HCT116 (cell line): Measurements from ENCODE around the gene CACNA1S. TPM values are rescaled to one million over a fixed set of nuclear protein-coding genes. Genes with fewer than 3 reads are reported as not detected.

Experiments
- ATAC-seq: fragments of 200-7000 bp; cut with Tn5 transposase; 2 replicates; pipeline ENCODE4 v1.9.1; 2020; ENCODE audit warnings: mild to moderate bottlenecking, moderate library complexity
- BruUV-seq: library from RNA; stranded (reverse); fragments of 400-500 nt; replicated peaks from 2 replicates; lab custom pipeline; 2021; lab: Mats Ljungman, UMichigan
- CTCF ChIA-PET: fragments of 300-600 bp; sonication (Branson Sonifier 250); formaldehyde crosslinking; loops from one replicate; lab custom pipeline; 2021; ENCODE audit warnings: antibody characterized with exemption; lab: Charles Lee
- POLR2A ChIA-PET: fragments of 300-600, 350-600 bp; sonication (Branson Sonifier 250); formaldehyde crosslinking; loops from one replicate; lab custom pipeline; 2021; ENCODE audit warnings: antibody characterized with exemption; lab: Charles Lee
- RAD21 ChIA-PET, 2 experiments: fragments of 300-600 bp; sonication (Branson Sonifier 250); formaldehyde crosslinking; loops; one replicate each; lab custom pipeline; 2023; ENCODE audit warnings: low total read pairs in 2 of 2; ENCODE audit not compliant: uncharacterized antibody in 2 of 2, unreplicated experiment in 2 of 2, low non-redundant PET in 1 of 2; lab: Charles Lee
- DNase-seq: peaks from one replicate; pipeline ENCODE4 v3.0.0-alpha.2; 2010; ENCODE audit warnings: low read depth, low spot score
- H2AFZ ChIP-seq: fragments of 200-600 bp; shearing (Covaris generic), sonication (generic); 2 replicates; pipeline ENCODE4 v1.6.1; 2017; ENCODE audit warnings: low read depth, mixed run types, mixed read lengths, antibody characterized with exemption, low read length; ENCODE audit not compliant: poor library complexity, severe bottlenecking
- H3K27ac ChIP-seq: 2 replicates; pipeline ENCODE4 v1.5.1; 2012; ENCODE audit warnings: low read depth, low read length
- H3K27me3 ChIP-seq: fragments of 200-600 bp; sonication (generic); 2 replicates; pipeline ENCODE4 v1.6.1; 2016; ENCODE audit warnings: mixed run types, low read length, mixed read lengths; ENCODE audit not compliant: insufficient read depth
- H3K36me3 ChIP-seq, 2 experiments: fragments of 200-500 bp in 1 of 2; fragments of 200-600 bp in 1 of 2; sonication (Bioruptor generic) in 1 of 2; sonication (generic) in 1 of 2; 2 replicates each; pipeline versions ENCODE4 v1.5.1 to v1.6.1; 2014 to 2016; ENCODE audit warnings: low read length in 2 of 2, inconsistent platforms in 1 of 2, mixed read lengths in 1 of 2, mixed run types in 1 of 2; ENCODE audit not compliant: insufficient read depth in 2 of 2, control insufficient read depth in 1 of 2
- H3K4me1 ChIP-seq, 2 experiments: fragments of 200-600 bp in 1 of 2; sonication (generic) in 1 of 2; 2 replicates each; pipeline versions ENCODE4 v1.5.1 to v1.6.1; 2012 to 2017; ENCODE audit warnings: low read length in 2 of 2, inconsistent platforms in 1 of 2, mild to moderate bottlenecking in 1 of 2, mixed read lengths in 1 of 2, mixed run types in 1 of 2, moderate library complexity in 1 of 2; ENCODE audit not compliant: insufficient read depth in 2 of 2, control insufficient read depth in 1 of 2
- H3K4me2 ChIP-seq: fragments of 200-600 bp; sonication (generic); 2 replicates; pipeline ENCODE4 v1.6.1; 2017; ENCODE audit warnings: mixed run types, low read length, mixed read lengths
- H3K4me3 ChIP-seq, 2 experiments: fragments of 200-600 bp in 1 of 2; sonication (generic) in 1 of 2; replicated peaks in 1 of 2; 2 replicates each; pipeline ENCODE4 v1.5.1; 2011 to 2016; ENCODE audit warnings: low read length in 2 of 2, control low read depth in 1 of 2, low read depth in 1 of 2, mild to moderate bottlenecking in 1 of 2, mixed read lengths in 1 of 2, mixed run types in 1 of 2
- H3K79me2 ChIP-seq: fragments of 200-600 bp; sonication (generic); 2 replicates; pipeline ENCODE4 v1.6.1; 2017; ENCODE audit warnings: mild to moderate bottlenecking, mixed run types, low read length, moderate library complexity, mixed read lengths; ENCODE audit not compliant: insufficient read depth
- H3K9ac ChIP-seq: fragments of 200-600 bp; sonication (generic); 2 replicates; pipeline ENCODE4 v1.6.1; 2016; ENCODE audit warnings: low read length, mixed read lengths
- H3K9me2 ChIP-seq: fragments of 200-600 bp; sonication (generic), shearing (Covaris generic); 2 replicates; pipeline ENCODE4 v1.6.1; 2017; ENCODE audit warnings: mixed run types, mild to moderate bottlenecking, moderate library complexity; ENCODE audit not compliant: insufficient read depth
- H3K9me3 ChIP-seq, 2 experiments: fragments of 200-500 bp in 1 of 2; fragments of 200-600 bp in 1 of 2; sonication (Bioruptor generic) in 1 of 2; sonication (generic) in 1 of 2; 2 replicates each; pipeline ENCODE4 v1.6.1; 2014 to 2017; ENCODE audit warnings: low read length in 2 of 2, mixed read lengths in 2 of 2, inconsistent platforms in 1 of 2, low read depth in 1 of 2, mild to moderate bottlenecking in 1 of 2, mixed run types in 1 of 2, moderate library complexity in 1 of 2; ENCODE audit not compliant: control insufficient read depth in 1 of 2, insufficient read depth in 1 of 2
- H4K20me1 ChIP-seq: fragments of 200-600 bp; sonication (generic), shearing (Covaris generic); 2 replicates; pipeline ENCODE4 v1.6.1; 2017; ENCODE audit warnings: mixed run types, mild to moderate bottlenecking, moderate library complexity; ENCODE audit not compliant: insufficient read depth
- ATF3 ChIP-seq: IDR thresholded peaks from 2 replicates; pipeline ENCODE4 v1.6.1; 2012
- CBX3 ChIP-seq: IDR thresholded peaks from 2 replicates; pipeline ENCODE4 v1.6.1; 2012; ENCODE audit warnings: low read depth
- CTCF ChIP-seq, 3 experiments: fragments of 200-600 bp in 1 of 3; sonication (generic) in 1 of 3; IDR thresholded peaks in 2 of 3; conservative IDR thresholded peaks in 1 of 3; 2 replicates each; pipeline ENCODE4 v1.5.1; 2012 to 2017; ENCODE audit warnings: low read depth in 2 of 3, low read length in 2 of 3, antibody characterized with exemption in 1 of 3, borderline replicate concordance in 1 of 3, control low read depth in 1 of 3, mild to moderate bottlenecking in 1 of 3, mixed read lengths in 1 of 3, mixed run types in 1 of 3, moderate library complexity in 1 of 3; ENCODE audit not compliant: insufficient read depth in 1 of 3
- EGR1 ChIP-seq: IDR thresholded peaks from 2 replicates; pipeline ENCODE4 v1.6.1; 2012; ENCODE audit warnings: low read depth
- EZH2 ChIP-seq: fragments of 200-600 bp; sonication (generic); IDR thresholded peaks from 2 replicates; pipeline ENCODE4 v1.6.1; 2017; ENCODE audit warnings: antibody characterized with exemption, mixed run types
- EZH2phosphoT487 ChIP-seq: fragments of 200-600 bp; IDR thresholded peaks from 2 replicates; pipeline ENCODE4 v1.6.1; 2018; ENCODE audit warnings: antibody characterized with exemption, borderline replicate concordance
- MAX ChIP-seq: IDR thresholded peaks from 2 replicates; pipeline ENCODE4 v1.6.1; 2012
- POLR2AphosphoS5 ChIP-seq: IDR thresholded peaks from 2 replicates; pipeline ENCODE4 v1.6.1; 2011; ENCODE audit warnings: mild to moderate bottlenecking, low read depth, low read length, moderate library complexity
- SP1 ChIP-seq: IDR thresholded peaks from 2 replicates; pipeline ENCODE4 v1.6.1; 2012; ENCODE audit warnings: low read depth
- ZFX ChIP-seq: fragments of 450-650 bp; IDR thresholded peaks from 2 replicates; pipeline ENCODE4 v1.6.1; 2017
- intact Hi-C: fragments of 100-400 bp; cut with micrococcal nuclease; formaldehyde crosslinking; loops from 2 replicates; pipeline ENCODE4 v1.10.0; 2022
- total RNA-seq: library from RNA; stranded (reverse); gene quantifications from one replicate; pipeline ENCODE4 v1.2.1, GENCODE V29; 2021; ENCODE audit not compliant: unreplicated experiment

Gene CACNA1S
- total RNA-seq, 1 experiment from 2014 or later = not detected

GRCh38 chr1:201125800-201126199 is 13.6 kb upstream of the CACNA1S start:
- DNase-seq (no peak), ATAC-seq (no peak)
- Histone ChIP-seq H3K4me2 (no peak overlapping the region), H3K4me1 (peaks cover 13 to 30% of the 10 kb centered on the region in 2 experiments), H3K79me2 (no peaks in the 10 kb centered on the region), H3K4me3 (no peak overlapping the region), H3K27ac (no peak overlapping the region), H3K9me2 (no peaks in the 10 kb centered on the region), H3K9ac (no peak overlapping the region), H3K9me3 (no peaks in the 10 kb centered on the region), H2AFZ (no peak overlapping the region), H3K36me3 (no peaks in the 10 kb centered on the region), H4K20me1 (no peaks in the 10 kb centered on the region), H3K27me3 (peaks cover 17% of the 10 kb centered on the region; the same call in 1 of the 2 replicates)
- intact Hi-C loops = loop anchor here (2.0 kb wide), 1 partner anchor 45 kb away; no protein-coding TSS in a partner anchor
- ChIA-PET POLR2A (interaction anchor here (1.1 kb wide), 1 partner anchor 11 kb away, joined by 3 read pairs; no protein-coding TSS in a partner anchor), CTCF (interaction anchor here (1.0 to 1.8 kb wide), 3 partner anchors 28 to 222 kb away, joined by 4 to 7 read pairs (median 4); partner anchors contain the start of gene TMEM9), RAD21 (interaction anchor here in 1 of 2 experiments (0.6 kb wide), 1 partner anchor 28 kb away, joined by 4 read pairs; the partner anchor contains the start of gene TMEM9)
- no TSS peak for BruUV-seq
- TF ChIP-seq EZH2phosphoT487 = no peak
- no peak for TF ChIP-seq ATF3
- TF ChIP-seq CBX3 = no peak
- TF ChIP-seq POLR2AphosphoS5 = no peak

- BruUV-seq = no TSS peak
- intact Hi-C loops = no loop called here
These were observed 12.8 kb upstream of the CACNA1S start for GRCh38 chr1:201125019-201125418.

More at GRCh38 chr1:201125019-201125418, 12.8 kb upstream of the CACNA1S start:
- peaks cover 21% of the 10 kb centered on the region; the same call in 1 of the 2 replicates for H3K27me3 ChIP-seq
- no peaks in the 10 kb centered on the region for H3K79me2 ChIP-seq
- CTCF ChIA-PET = no interaction called here
- no peak overlapping the region for H3K4me2 ChIP-seq
- RAD21 ChIA-PET = no interaction called here
- H3K9me2 ChIP-seq = no peaks in the 10 kb centered on the region
- H3K4me3 ChIP-seq = no peak overlapping the region
- no peak overlapping the region for H3K9ac ChIP-seq
- H4K20me1 ChIP-seq = no peaks in the 10 kb centered on the region
- H3K4me1 ChIP-seq = peaks cover 13 to 30% of the 10 kb centered on the region in 2 experiments
- TF ChIP-seq EGR1 (no peak), MAX (no peak), EZH2 (no peak), SP1 (no peak), CTCF (IDR thresholded peaks at IDR 0.05 in 2 of 3, conservative IDR thresholded peaks at IDR 0.05 in 1 of 3; ENCODE audit: borderline replicate concordance in 1 of 3, insufficient read depth in 1 of 3, low read depth in 2 of 3, low read length in 2 of 3) (no peak), ZFX (no peak)
- no peak overlapping the region for H2AFZ ChIP-seq
- ATAC-seq = no peak
- no peaks in the 10 kb centered on the region for H3K9me3 ChIP-seq
- no peak overlapping the region for H3K27ac ChIP-seq
- no peaks in the 10 kb centered on the region for H3K36me3 ChIP-seq
- no peak for DNase-seq
- POLR2A ChIA-PET = no interaction called here
